IMR-90 (cell line): ENCODE data around the gene CERS4. TPM values are rescaled to one million over a fixed set of nuclear protein-coding genes. Genes with fewer than 3 reads are reported as not detected.

Experiments used
- polyA plus RNA-seq, 3 experiments: library from polyadenylated mRNA; depleted of rRNA; stranded (reverse); fragments of >200 nt; gene quantifications; 2 replicates each; pipeline ENCODE4 v1.2.3, GENCODE V29; 2012; ENCODE audit warnings: low replicate concordance in 1 of 3
- total RNA-seq: library from RNA; depleted of rRNA; stranded (reverse); fragments of >200 nt; gene quantifications from 2 replicates; pipeline ENCODE4 v1.2.3, GENCODE V29; 2012; rRNA removed

CERS4 gene
- total and polyA plus RNA-seq, 2 of the 4 experiments (the other 2 are of a cell fraction): 3.2 to 5.7 TPM

Other genes starting within 250 kb of the CERS4 start
- gene ELAVL1, start 203.7 kb upstream of the CERS4 start, total RNA-seq: 56.9 and 59.0 TPM in 2 replicates
- gene ELAVL1, start 203.7 kb upstream of the CERS4 start, polyA plus RNA-seq (2012; rRNA removed): 51.3 and 55.6 TPM in 2 replicates
- not detected in 2 replicates for gene CCL25, start 156.6 kb upstream of the CERS4 start, total RNA-seq
- not detected in 2 replicates for gene CCL25, start 156.6 kb upstream of the CERS4 start, polyA plus RNA-seq (2012; rRNA removed)
- gene FBN3, start 59.8 kb upstream of the CERS4 start, total RNA-seq: not detected in 2 replicates
- not detected in 2 replicates for gene FBN3, start 59.8 kb upstream of the CERS4 start, polyA plus RNA-seq (2012; rRNA removed)
- gene CD320, start 99.0 kb downstream of the CERS4 start, total RNA-seq: 13.3 and 15.8 TPM in 2 replicates
- 78.5 and 101 TPM in 2 replicates for gene CD320, start 99.0 kb downstream of the CERS4 start, polyA plus RNA-seq (2012; rRNA removed)
- gene NDUFA7, start 112.0 kb downstream of the CERS4 start, total RNA-seq: 15.8 and 20.6 TPM in 2 replicates
- 50.7 and 67.9 TPM in 2 replicates for gene NDUFA7, start 112.0 kb downstream of the CERS4 start, polyA plus RNA-seq (2012; rRNA removed)
- 104 and 143 TPM in 2 replicates for gene RPS28, start 112.1 kb downstream of the CERS4 start, total RNA-seq
- 643 and 742 TPM in 2 replicates for gene RPS28, start 112.1 kb downstream of the CERS4 start, polyA plus RNA-seq (2012; rRNA removed)
- not detected in 2 replicates for gene KANK3, start 133.9 kb downstream of the CERS4 start, total RNA-seq
- 0.04 and 0.07 TPM in 2 replicates for gene KANK3, start 133.9 kb downstream of the CERS4 start, polyA plus RNA-seq (2012; rRNA removed)
- 1.4 and 1.9 TPM in 2 replicates for gene ANGPTL4, start 154.8 kb downstream of the CERS4 start, total RNA-seq
- gene ANGPTL4, start 154.8 kb downstream of the CERS4 start, polyA plus RNA-seq (2012; rRNA removed): 19.1 and 21.5 TPM in 2 replicates
- gene RAB11B, start 181.0 kb downstream of the CERS4 start, total RNA-seq: 8.2 and 12.2 TPM in 2 replicates
- gene RAB11B, start 181.0 kb downstream of the CERS4 start, polyA plus RNA-seq (2012; rRNA removed): 117 and 120 TPM in 2 replicates
- 48.6 and 58.8 TPM in 2 replicates for gene MARCHF2, start 203.9 kb downstream of the CERS4 start, total RNA-seq
- 33.8 and 39.1 TPM in 2 replicates for gene MARCHF2, start 203.9 kb downstream of the CERS4 start, polyA plus RNA-seq (2012; rRNA removed)
- gene HNRNPM, start 235.6 kb downstream of the CERS4 start, total RNA-seq: 75.6 and 90.5 TPM in 2 replicates
- gene HNRNPM, start 235.6 kb downstream of the CERS4 start, polyA plus RNA-seq (2012; rRNA removed): 197 and 249 TPM in 2 replicates